GM18873 (cell line): Measurements from ENCODE around the gene KAZN.

Experiments used
- ATAC-seq: cut with Tn5 transposase; IDR thresholded peaks from one replicate; pipeline ENCODE4 v1.9.1; 2021; ENCODE audit warnings: mild to moderate bottlenecking, moderate library complexity, moderate number of reproducible peaks; ENCODE audit not compliant: unreplicated experiment, low FRiP score

The KAZN gene

GRCh38 chr1:14704846-14705245 is 106.4 kb downstream of the KAZN start:
- no peak for ATAC-seq

GRCh38 chr1:14705824-14706223 is 107.3 kb downstream of the KAZN start:
- ATAC-seq: no peak

GRCh38 chr1:14706631-14707030 is 108.1 kb downstream of the KAZN start:
- no peak for ATAC-seq

GRCh38 chr1:14707531-14708445 is 109.3 kb downstream of the KAZN start:
- no peak for ATAC-seq

GRCh38 chr1:14710331-14710730 is 111.8 kb downstream of the KAZN start:
- no peak for ATAC-seq

GRCh38 chr1:14712136-14712535 is 113.7 kb downstream of the KAZN start:
- no peak for ATAC-seq

- no peak for ATAC-seq
These were observed 114.6 kb downstream of the KAZN start for GRCh38 chr1:14713077-14713476.

- no peak for ATAC-seq
These were observed 116.8 kb downstream of the KAZN start for GRCh38 chr1:14715266-14715665.

- ATAC-seq: no peak
These were observed 117.3 kb downstream of the KAZN start for GRCh38 chr1:14715802-14716201.

GRCh38 chr1:14716474-14716873 is 118.0 kb downstream of the KAZN start:
- ATAC-seq: no peak

- no peak for ATAC-seq
These were observed 120.0 kb downstream of the KAZN start for GRCh38 chr1:14718476-14718875.

GRCh38 chr1:14723401-14723800 is 124.9 kb downstream of the KAZN start:
- no peak for ATAC-seq

GRCh38 chr1:14724246-14724645 is 125.8 kb downstream of the KAZN start:
- ATAC-seq: no peak

- ATAC-seq: no peak
These were observed 126.2 kb downstream of the KAZN start for GRCh38 chr1:14724678-14725077.

- no peak for ATAC-seq
These were observed 126.8 kb downstream of the KAZN start for GRCh38 chr1:14725238-14725637.

- ATAC-seq: no peak
These were observed 127.2 kb downstream of the KAZN start for GRCh38 chr1:14725695-14726094.

- no peak for ATAC-seq
These were observed 128.1 kb downstream of the KAZN start for GRCh38 chr1:14726606-14727005.

- ATAC-seq: no peak
These were observed 130.0 kb downstream of the KAZN start for GRCh38 chr1:14728516-14728915.

- no peak for ATAC-seq
These were observed 134.2 kb downstream of the KAZN start for GRCh38 chr1:14732728-14733047.

GRCh38 chr1:14733048-14733778 is 134.7 kb downstream of the KAZN start:
- no peak for ATAC-seq

- ATAC-seq: no peak
These were observed 135.3 kb downstream of the KAZN start for GRCh38 chr1:14733779-14734140.

- ATAC-seq: no peak
These were observed 137.4 kb downstream of the KAZN start for GRCh38 chr1:14735841-14736240.
